SK-N-SH treated with all-trans-retinoic acid at 6 μM for 48 hours (cell line): ENCODE data around the gene PRKAR1B.

Experiments used
- ARNTL ChIP-seq: fragments of 450-650 bp; formaldehyde crosslinking; IDR thresholded peaks from 2 replicates; pipeline ENCODE4 v1.5.0; 2020; ENCODE audit warnings: low read depth, mild to moderate bottlenecking, moderate library complexity, borderline replicate concordance
- BACH2 ChIP-seq: fragments of 250-450 bp; sonication (Bioruptor Pico); IDR thresholded peaks from 2 replicates; pipeline ENCODE4 v1.9.0; 2021; ENCODE audit warnings: mild to moderate bottlenecking, borderline replicate concordance
- CREB5 ChIP-seq: fragments of 250-450 bp; sonication (Bioruptor Pico); IDR thresholded peaks from 2 replicates; pipeline ENCODE4 v1.5.1; 2020; ENCODE audit warnings: low read depth, mild to moderate bottlenecking, moderate library complexity
- OSR1 ChIP-seq: fragments of 250-450 bp; sonication (Bioruptor Pico); IDR thresholded peaks from 2 replicates; pipeline ENCODE4 v1.8.0; 2022; ENCODE audit warnings: moderate library complexity, mild to moderate bottlenecking, inconsistent platforms
- PATZ1 ChIP-seq: fragments of 250-450 bp; sonication (Bioruptor Pico); IDR thresholded peaks from 2 replicates; pipeline ENCODE4 v1.8.0; 2020; ENCODE audit warnings: mild to moderate bottlenecking, moderate library complexity, borderline replicate concordance
- RARB ChIP-seq: fragments of 250-450 bp; sonication (Bioruptor Pico); IDR thresholded peaks from 2 replicates; pipeline ENCODE4 v1.8.0; 2021; ENCODE audit warnings: mild to moderate bottlenecking, moderate library complexity
- SNAI2 ChIP-seq: fragments of 250-450 bp; sonication (Bioruptor Pico); IDR thresholded peaks from 2 replicates; pipeline ENCODE4 v1.5.0; 2020; ENCODE audit warnings: mild to moderate bottlenecking, moderate library complexity
- TOX ChIP-seq: fragments of 250-450 bp; sonication (Bioruptor Pico); IDR thresholded peaks from 2 replicates; pipeline ENCODE4 v1.8.0; 2021; ENCODE audit warnings: mild to moderate bottlenecking, moderate library complexity, borderline replicate concordance
- TSHZ2 ChIP-seq: fragments of 250-450 bp; sonication (Bioruptor Pico); IDR thresholded peaks from 2 replicates; pipeline ENCODE4 v1.5.0; 2020; ENCODE audit warnings: mild to moderate bottlenecking, moderate library complexity
- ZFP30 ChIP-seq: fragments of 450-650 bp; formaldehyde crosslinking; IDR thresholded peaks from 2 replicates; pipeline ENCODE4 v1.5.0; 2022; ENCODE audit warnings: mild to moderate bottlenecking, moderate library complexity
- ZNF70 ChIP-seq: fragments of 450-650 bp; formaldehyde crosslinking; IDR thresholded peaks from 2 replicates; pipeline ENCODE4 v1.5.0; 2020; ENCODE audit warnings: mild to moderate bottlenecking, moderate library complexity
- ZNF8 ChIP-seq: fragments of 450-650 bp; formaldehyde crosslinking; IDR thresholded peaks from 2 replicates; pipeline ENCODE4 v1.5.0; 2020; ENCODE audit warnings: mild to moderate bottlenecking, moderate library complexity

DNA sequence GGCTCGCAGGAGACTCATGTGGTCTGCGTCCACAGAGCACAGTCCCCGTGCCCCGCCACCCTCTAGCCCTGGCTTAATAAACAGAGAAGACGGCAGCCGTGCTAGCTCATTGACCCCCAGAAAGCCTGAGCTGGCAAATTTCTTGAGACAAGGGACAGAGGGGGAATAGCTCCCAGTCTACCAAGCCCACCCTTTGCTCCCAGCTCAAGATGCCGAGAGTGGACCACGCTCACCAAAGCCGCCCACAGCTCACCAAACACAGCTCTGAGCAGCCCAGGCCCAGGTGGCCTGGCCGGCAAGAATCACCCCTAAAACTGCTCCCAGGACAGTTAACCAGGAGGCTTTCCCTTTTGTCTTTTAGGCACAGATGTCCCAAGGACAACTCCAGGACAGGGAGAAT, 212.8 kb downstream of the PRKAR1B start:
- TF ChIP-seq ARNTL (CRISPR knock-in tag) (no peak), RARB (no peak), PATZ1 (no peak), OSR1 (no peak), TSHZ2 (CRISPR knock-in tag) (no peak), SNAI2 (CRISPR knock-in tag) (no peak), ZNF70 (CRISPR knock-in tag) (no peak), CREB5 (CRISPR knock-in tag) (no peak), ZNF8 (no peak), BACH2 (CRISPR knock-in tag) (no peak), TOX (CRISPR knock-in tag) (no peak), ZFP30 (no peak)
